ENCODE measurements around the gene LDAH. TPM values are rescaled to one million over a fixed set of nuclear protein-coding genes. Genes with fewer than 3 reads are reported as not detected.

LDAH gene
- total and polyA plus RNA-seq, 10 of the 15 experiments (the other 5 are each of a cell fraction or from before 2014, with no cell fraction given), result 17.9 to 44.7 (median 30.0) TPM

DNA sequence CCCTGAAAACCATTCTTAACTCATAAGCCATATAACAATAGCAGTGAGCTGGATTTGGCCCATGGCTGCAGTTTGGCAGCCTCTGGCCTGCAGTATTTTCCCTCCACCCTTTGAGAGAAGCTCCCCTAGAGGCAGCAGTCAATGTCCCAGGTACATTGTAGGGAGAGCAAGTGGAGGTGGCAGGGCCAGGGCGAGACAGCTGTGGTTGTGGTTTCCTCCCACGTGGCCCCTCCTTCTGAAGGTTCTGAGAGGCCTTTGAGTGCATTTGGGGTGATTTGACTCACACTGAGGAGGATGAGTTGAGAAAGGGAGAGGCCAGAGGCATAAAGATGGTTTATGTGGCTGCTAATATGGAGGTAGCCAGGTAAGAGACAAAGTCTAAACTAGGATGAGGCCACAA, 45.5 kb upstream of the LDAH start (continued):
- TF ChIP-seq, protein P1, sequence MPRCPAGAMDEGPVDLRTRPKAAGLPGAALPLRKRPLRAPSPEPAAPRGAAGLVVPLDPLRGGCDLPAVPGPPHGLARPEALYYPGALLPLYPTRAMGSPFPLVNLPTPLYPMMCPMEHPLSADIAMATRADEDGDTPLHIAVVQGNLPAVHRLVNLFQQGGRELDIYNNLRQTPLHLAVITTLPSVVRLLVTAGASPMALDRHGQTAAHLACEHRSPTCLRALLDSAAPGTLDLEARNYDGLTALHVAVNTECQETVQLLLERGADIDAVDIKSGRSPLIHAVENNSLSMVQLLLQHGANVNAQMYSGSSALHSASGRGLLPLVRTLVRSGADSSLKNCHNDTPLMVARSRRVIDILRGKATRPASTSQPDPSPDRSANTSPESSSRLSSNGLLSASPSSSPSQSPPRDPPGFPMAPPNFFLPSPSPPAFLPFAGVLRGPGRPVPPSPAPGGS (IDR thresholded peaks at IDR 0.05; ENCODE audit: borderline replicate concordance, insufficient read depth, low read depth, low read length, poor library complexity, severe bottlenecking), result peak; percentile 44
- no peak for TF ChIP-seq SUPT20H (IDR thresholded peaks at IDR 0.05; ENCODE audit: borderline replicate concordance, control insufficient read depth, low read depth, low read length)
- no peak for TF ChIP-seq MYB (IDR thresholded peaks at IDR 0.05; ENCODE audit: borderline replicate concordance, low read depth, low read length)
- TF ChIP-seq IKZF2 (IDR thresholded peaks at IDR 0.05), result peak in 1 of 2 experiments; percentile 35; a peak in 1 of 4 replicates
- peak; percentile 83 for TF ChIP-seq TCF3 (IDR thresholded peaks at IDR 0.05; ENCODE audit: borderline replicate concordance, insufficient read depth, low read depth, low read length)
- TF ChIP-seq MLLT1 (IDR thresholded peaks at IDR 0.05), result peak; percentile 44; the same call in 1 of the 2 replicates
- TF ChIP-seq FOXM1 (IDR thresholded peaks at IDR 0.05; ENCODE audit: low read depth, low read length), result 0 out of 2 replicates have a peak, but pooled peaks have one; percentile 30
- TF ChIP-seq CBX5 (IDR thresholded peaks at IDR 0.05; ENCODE audit: low read depth), result 0 out of 2 replicates have a peak, but pooled peaks have one; percentile 66
- TF ChIP-seq NFXL1 (IDR thresholded peaks at IDR 0.05; ENCODE audit: borderline replicate concordance), result no peak
- no peak for TF ChIP-seq WRNIP1 (IDR thresholded peaks at IDR 0.05; ENCODE audit: borderline replicate concordance, low read depth, low read length)
- TF ChIP-seq ZNF687 (IDR thresholded peaks at IDR 0.05), result no peak
- TF ChIP-seq GABPA (IDR thresholded peaks at IDR 0.05; ENCODE audit: low read depth), result no peak
- TF ChIP-seq HSF1 (IDR thresholded peaks at IDR 0.05; ENCODE audit: low read depth, low read length), result no peak
- TF ChIP-seq, protein P2, sequence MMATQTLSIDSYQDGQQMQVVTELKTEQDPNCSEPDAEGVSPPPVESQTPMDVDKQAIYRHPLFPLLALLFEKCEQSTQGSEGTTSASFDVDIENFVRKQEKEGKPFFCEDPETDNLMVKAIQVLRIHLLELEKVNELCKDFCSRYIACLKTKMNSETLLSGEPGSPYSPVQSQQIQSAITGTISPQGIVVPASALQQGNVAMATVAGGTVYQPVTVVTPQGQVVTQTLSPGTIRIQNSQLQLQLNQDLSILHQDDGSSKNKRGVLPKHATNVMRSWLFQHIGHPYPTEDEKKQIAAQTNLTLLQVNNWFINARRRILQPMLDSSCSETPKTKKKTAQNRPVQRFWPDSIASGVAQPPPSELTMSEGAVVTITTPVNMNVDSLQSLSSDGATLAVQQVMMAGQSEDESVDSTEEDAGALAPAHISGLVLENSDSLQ (IDR thresholded peaks at IDR 0.05), result no peak
- no peak for TF ChIP-seq STAT3 (IDR thresholded peaks at IDR 0.05; ENCODE audit: low read depth, low read length)
- peak; percentile 72 for TF ChIP-seq NFIC (IDR thresholded peaks at IDR 0.05; ENCODE audit: low read depth, low read length)
- TF ChIP-seq, protein P3, sequence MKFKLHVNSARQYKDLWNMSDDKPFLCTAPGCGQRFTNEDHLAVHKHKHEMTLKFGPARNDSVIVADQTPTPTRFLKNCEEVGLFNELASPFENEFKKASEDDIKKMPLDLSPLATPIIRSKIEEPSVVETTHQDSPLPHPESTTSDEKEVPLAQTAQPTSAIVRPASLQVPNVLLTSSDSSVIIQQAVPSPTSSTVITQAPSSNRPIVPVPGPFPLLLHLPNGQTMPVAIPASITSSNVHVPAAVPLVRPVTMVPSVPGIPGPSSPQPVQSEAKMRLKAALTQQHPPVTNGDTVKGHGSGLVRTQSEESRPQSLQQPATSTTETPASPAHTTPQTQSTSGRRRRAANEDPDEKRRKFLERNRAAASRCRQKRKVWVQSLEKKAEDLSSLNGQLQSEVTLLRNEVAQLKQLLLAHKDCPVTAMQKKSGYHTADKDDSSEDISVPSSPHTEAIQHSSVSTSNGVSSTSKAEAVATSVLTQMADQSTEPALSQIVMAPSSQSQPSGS (IDR thresholded peaks at IDR 0.05; ENCODE audit: low read length), result peak; percentile 48; the same call in 1 of the 2 replicates
- no peak for TF ChIP-seq MTA3 (IDR thresholded peaks at IDR 0.05; ENCODE audit: borderline replicate concordance, low read length)
- TF ChIP-seq YY1 (IDR thresholded peaks at IDR 0.05; ENCODE audit: low read depth, low read length), result 0 out of 2 replicates have a peak, but pooled peaks have one; percentile 42

Measured in GM12878 (cell line).